GM23338 (cell line): Measurements from ENCODE around the gene TMEM147. TPM values are rescaled to one million over a fixed set of nuclear protein-coding genes. Genes with fewer than 3 reads are reported as not detected.

ENCODE experiments used
- ATAC-seq: fragments of 200-7000 bp; cut with Tn5 transposase; 3 replicates; pipeline ENCODE4 v1.9.1; 2020
- DNase-seq: peaks from one replicate; pipeline ENCODE4 v3.0.0-alpha.2; 2015; ENCODE audit warnings: low spot score
- H2AFZ ChIP-seq: fragments of 200-600 bp; sonication (generic); 2 replicates; pipeline ENCODE4 v1.8.0; 2016; ENCODE audit warnings: antibody characterized with exemption, mild to moderate bottlenecking, moderate library complexity
- H3F3A ChIP-seq: fragments of 200-600 bp; sonication (generic); replicated peaks from 2 replicates; pipeline ENCODE4 v1.8.0; 2017; ENCODE audit warnings: antibody characterized with exemption, mixed run types, low read depth
- H3K27ac ChIP-seq: fragments of 200-600 bp; sonication (generic); 2 replicates; pipeline ENCODE4 v1.6.1; 2016; ENCODE audit warnings: low read depth
- H3K27me3 ChIP-seq: fragments of 200-600 bp; sonication (generic); 2 replicates; pipeline ENCODE4 v1.8.0; 2016; ENCODE audit warnings: mild to moderate bottlenecking, mixed run types, moderate library complexity; ENCODE audit not compliant: insufficient read depth
- H3K36me3 ChIP-seq: fragments of 200-600 bp; sonication (generic); 2 replicates; pipeline ENCODE4 v1.8.0; 2016; ENCODE audit warnings: mild to moderate bottlenecking; ENCODE audit not compliant: insufficient read depth
- H3K4me1 ChIP-seq: fragments of 200-600 bp; sonication (generic); 2 replicates; pipeline ENCODE4 v1.8.0; 2016; ENCODE audit warnings: mild to moderate bottlenecking, moderate library complexity; ENCODE audit not compliant: insufficient read depth
- H3K4me2 ChIP-seq: fragments of 200-600 bp; sonication (generic); 2 replicates; pipeline ENCODE4 v1.7.1; 2017; ENCODE audit warnings: mixed run types
- H3K4me3 ChIP-seq: fragments of 200-600 bp; sonication (generic); 2 replicates; pipeline ENCODE4 v1.6.1; 2016; ENCODE audit warnings: mixed run types
- H3K79me2 ChIP-seq: fragments of 200-600 bp; sonication (generic); replicated peaks from 2 replicates; pipeline ENCODE4 v1.8.0; 2017; ENCODE audit warnings: mild to moderate bottlenecking; ENCODE audit not compliant: insufficient read depth
- H3K9me2 ChIP-seq: fragments of 200-600 bp; sonication (generic); 2 replicates; pipeline ENCODE4 v1.8.0; 2017; ENCODE audit not compliant: insufficient read depth
- H4K20me1 ChIP-seq: fragments of 200-600 bp; sonication (generic); replicated peaks from 2 replicates; pipeline ENCODE4 v1.8.0; 2017; ENCODE audit warnings: mild to moderate bottlenecking; ENCODE audit not compliant: insufficient read depth
- H3K27ac Mint-ChIP-seq: 2 replicates; pipeline ENCODE4 v1.8.0; 2020; ENCODE audit warnings: inconsistent platforms, mild to moderate bottlenecking, moderate library complexity, mixed read lengths
- H3K27me3 Mint-ChIP-seq: 3 replicates; pipeline ENCODE4 v1.8.0; 2022; ENCODE audit warnings: low read depth, mild to moderate bottlenecking, moderate library complexity, mixed read lengths, inconsistent platforms; ENCODE audit not compliant: insufficient read depth, poor library complexity
- H3K36me3 Mint-ChIP-seq: 3 replicates; pipeline ENCODE4 v1.8.0; 2021; ENCODE audit warnings: low read depth, mild to moderate bottlenecking, inconsistent platforms, moderate library complexity, mixed read lengths
- H3K4me1 Mint-ChIP-seq: 3 replicates; pipeline ENCODE4 v1.8.0; 2020; ENCODE audit warnings: mild to moderate bottlenecking, inconsistent platforms, mixed read lengths
- H3K4me3 Mint-ChIP-seq: 3 replicates; pipeline ENCODE4 v1.8.0; 2021; ENCODE audit warnings: moderate library complexity, mild to moderate bottlenecking, inconsistent platforms, mixed read lengths
- H3K9me3 Mint-ChIP-seq: 3 replicates; pipeline ENCODE4 v1.8.0; 2020; ENCODE audit warnings: moderate library complexity, mild to moderate bottlenecking, inconsistent platforms, mixed read lengths
- CREB1 ChIP-seq: fragments of 250-450 bp; sonication (Bioruptor Pico); IDR thresholded peaks from 2 replicates; pipeline ENCODE4 v1.5.0; 2020; ENCODE audit warnings: low read depth, mild to moderate bottlenecking, moderate library complexity
- EZH2 ChIP-seq: fragments of 200-600 bp; sonication (generic); IDR thresholded peaks from one replicate; pipeline ENCODE4 v1.8.0; 2017; ENCODE audit warnings: antibody characterized with exemption, mild to moderate bottlenecking, low read depth; ENCODE audit not compliant: unreplicated experiment
- EZH2phosphoT487 ChIP-seq: fragments of 200-600 bp; sonication (generic); IDR thresholded peaks from one replicate; pipeline ENCODE4 v1.8.1; 2018; ENCODE audit warnings: antibody characterized with exemption; ENCODE audit not compliant: unreplicated experiment
- JUNB ChIP-seq: IDR thresholded peaks from one replicate; pipeline ENCODE4 v1.6.1; 2016; ENCODE audit warnings: antibody characterized with exemption; ENCODE audit not compliant: unreplicated experiment
- POLR2AphosphoS5 ChIP-seq: IDR thresholded peaks from 2 replicates; pipeline ENCODE4 v1.6.1; 2016; ENCODE audit warnings: antibody characterized with exemption, low read depth
- STAT1 ChIP-seq: IDR thresholded peaks from one replicate; pipeline ENCODE4 v1.6.1; 2016; ENCODE audit warnings: antibody characterized with exemption; ENCODE audit not compliant: unreplicated experiment
- ZNF114 ChIP-seq: fragments of 250-450 bp; sonication (Bioruptor Pico); IDR thresholded peaks from 2 replicates; pipeline ENCODE4 v1.5.0; 2020; ENCODE audit warnings: mild to moderate bottlenecking, moderate library complexity
- ZNF331 ChIP-seq: fragments of 250-450 bp; sonication (Bioruptor Pico); IDR thresholded peaks from 2 replicates; pipeline ENCODE4 v1.5.0; 2020; ENCODE audit warnings: low read depth, mild to moderate bottlenecking, moderate library complexity
- polyA plus RNA-seq: library from polyadenylated mRNA; unstranded; fragments of >200 nt; fragmentation: Nextera tagmentation; extraction: Ambion mirVana; gene quantifications from 2 replicates; pipeline ENCODE4 v1.2.1, GENCODE V29; 2016
- total RNA-seq: library from RNA; depleted of rRNA; stranded (reverse); fragments of >200 nt; shearing (Covaris generic); gene quantifications from 2 replicates; pipeline ENCODE4 v1.2.3, GENCODE V29; 2014
- TF ChIP-seq, protein P1 (sequence below): IDR thresholded peaks from 2 replicates; pipeline ENCODE4 v1.6.1; 2016; ENCODE audit warnings: antibody characterized with exemption
- TF ChIP-seq, protein P2 (sequence below): IDR thresholded peaks from one replicate; pipeline ENCODE4 v1.6.1; 2018; ENCODE audit warnings: antibody characterized with exemption; ENCODE audit not compliant: unreplicated experiment
- TF ChIP-seq, protein P3 (sequence below): fragments of 250-450 bp; sonication (Bioruptor Pico); IDR thresholded peaks from 2 replicates; pipeline ENCODE4 v1.5.0; 2020; ENCODE audit warnings: mild to moderate bottlenecking, moderate library complexity

Gene TMEM147
- total and polyA plus RNA-seq, 2 experiments from 2014 or later: 164 to 272 TPM

DNA sequence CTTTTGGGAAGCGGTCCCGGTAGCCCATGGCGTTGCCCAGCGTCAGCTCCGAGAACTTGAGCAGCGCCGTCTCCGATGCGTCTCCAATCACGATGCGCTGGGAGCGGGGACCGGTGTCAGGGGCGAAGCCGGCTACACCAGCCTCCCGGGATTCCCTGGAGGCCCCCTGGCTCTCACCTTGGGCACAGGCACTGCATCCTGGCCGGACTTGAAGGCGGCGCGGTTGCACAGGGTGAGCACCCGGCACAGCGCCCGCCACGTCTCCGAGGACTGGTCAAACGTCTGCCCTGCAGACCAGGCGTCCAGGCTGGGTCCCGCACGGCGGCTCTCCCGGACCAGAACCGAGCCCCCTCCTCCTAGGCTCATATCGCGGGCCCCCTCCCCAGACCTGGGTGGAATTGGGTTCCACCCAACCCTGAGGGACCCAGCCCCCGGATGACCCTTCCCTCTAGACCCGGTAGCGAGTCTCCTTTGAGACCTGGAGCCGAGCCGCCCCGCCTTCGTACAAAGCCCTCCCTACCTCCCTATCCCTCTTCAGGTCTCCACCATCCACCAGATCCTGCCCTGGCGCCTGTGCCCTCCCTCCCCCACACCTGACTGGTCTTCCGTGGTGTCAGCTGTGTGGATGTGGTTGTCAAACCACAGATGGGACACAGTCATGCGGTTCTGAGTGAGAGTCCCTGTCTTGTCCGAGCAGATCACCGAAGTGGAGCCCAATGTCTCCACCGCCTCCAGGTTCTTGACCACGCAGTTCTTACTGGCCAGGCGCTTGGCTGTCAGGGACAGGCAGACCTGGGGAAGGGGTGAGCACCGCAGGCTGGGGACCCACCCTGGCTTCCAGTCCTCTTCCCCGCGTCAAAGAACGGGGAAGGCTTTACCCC lies 13.2 kb downstream of the TMEM147 start (continued):
- TF ChIP-seq, protein P1, sequence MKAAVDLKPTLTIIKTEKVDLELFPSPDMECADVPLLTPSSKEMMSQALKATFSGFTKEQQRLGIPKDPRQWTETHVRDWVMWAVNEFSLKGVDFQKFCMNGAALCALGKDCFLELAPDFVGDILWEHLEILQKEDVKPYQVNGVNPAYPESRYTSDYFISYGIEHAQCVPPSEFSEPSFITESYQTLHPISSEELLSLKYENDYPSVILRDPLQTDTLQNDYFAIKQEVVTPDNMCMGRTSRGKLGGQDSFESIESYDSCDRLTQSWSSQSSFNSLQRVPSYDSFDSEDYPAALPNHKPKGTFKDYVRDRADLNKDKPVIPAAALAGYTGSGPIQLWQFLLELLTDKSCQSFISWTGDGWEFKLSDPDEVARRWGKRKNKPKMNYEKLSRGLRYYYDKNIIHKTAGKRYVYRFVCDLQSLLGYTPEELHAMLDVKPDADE: no peak
- TF ChIP-seq EZH2phosphoT487 (no peak), ZNF114 (CRISPR knock-in tag) (no peak), STAT1 (no peak), CREB1 (CRISPR knock-in tag) (no peak), ZNF331 (no peak), POLR2AphosphoS5 (no peak)

DNA sequence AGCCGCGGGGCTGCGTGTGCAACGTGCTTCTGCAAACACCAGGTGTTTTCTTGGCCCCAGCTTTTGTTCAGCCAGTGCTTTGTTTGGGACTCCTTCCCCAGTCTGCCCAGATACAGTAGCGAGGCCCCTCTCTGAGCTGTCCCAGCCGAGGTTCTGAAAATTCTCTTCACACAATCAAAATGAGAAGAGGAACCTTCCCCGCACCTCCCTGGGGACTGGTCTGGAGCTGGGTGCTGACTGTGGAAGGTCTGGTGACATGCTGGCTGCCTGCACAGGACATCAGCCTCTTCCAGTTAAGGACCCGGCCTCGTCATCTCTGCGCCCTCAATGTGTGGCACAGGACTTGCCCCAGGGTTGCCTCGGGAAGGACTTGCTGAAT lies 13.8 kb downstream of the TMEM147 start:
- Mint-ChIP-seq H3K27ac (no peak overlapping the region), H3K4me1 (peaks cover 12% of the 10 kb centered on the region), H3K27me3 (peaks cover 26% of the 10 kb centered on the region), H3K36me3 (no peaks in the 10 kb centered on the region; the same call in 2 of the 3 replicates), H3K9me3 (no peaks in the 10 kb centered on the region; the same call in 1 of the 3 replicates), H3K4me3 (peak overlapping the region; percentile 85; the same call in 2 of the 3 replicates)
- no peak overlapping the region for H3K27ac ChIP-seq
- no peak overlapping the region for H2AFZ ChIP-seq
- no peaks in the 10 kb centered on the region for H3K9me2 ChIP-seq
- ATAC-seq: no peak
- no peak overlapping the region for H3K4me3 ChIP-seq
- no peaks in the 10 kb centered on the region for H3K36me3 ChIP-seq
- H3K4me1 ChIP-seq: peaks cover 8% of the 10 kb centered on the region; the same call in 1 of the 2 replicates
- H3K27me3 ChIP-seq: peaks cover 10% of the 10 kb centered on the region
- H3F3A ChIP-seq: peaks cover 11% of the 10 kb centered on the region; the same call in 1 of the 2 replicates
- no peaks in the 10 kb centered on the region for H3K79me2 ChIP-seq
- peak; percentile 26 for DNase-seq
- H4K20me1 ChIP-seq: no peaks in the 10 kb centered on the region
- H3K4me2 ChIP-seq: no peak overlapping the region
- TF ChIP-seq POLR2AphosphoS5 (no peak), EZH2 (no peak), JUNB (no peak), CREB1 (CRISPR knock-in tag) (no peak), ZNF331 (no peak)
- TF ChIP-seq, protein P1: no peak
- TF ChIP-seq, protein P2, sequence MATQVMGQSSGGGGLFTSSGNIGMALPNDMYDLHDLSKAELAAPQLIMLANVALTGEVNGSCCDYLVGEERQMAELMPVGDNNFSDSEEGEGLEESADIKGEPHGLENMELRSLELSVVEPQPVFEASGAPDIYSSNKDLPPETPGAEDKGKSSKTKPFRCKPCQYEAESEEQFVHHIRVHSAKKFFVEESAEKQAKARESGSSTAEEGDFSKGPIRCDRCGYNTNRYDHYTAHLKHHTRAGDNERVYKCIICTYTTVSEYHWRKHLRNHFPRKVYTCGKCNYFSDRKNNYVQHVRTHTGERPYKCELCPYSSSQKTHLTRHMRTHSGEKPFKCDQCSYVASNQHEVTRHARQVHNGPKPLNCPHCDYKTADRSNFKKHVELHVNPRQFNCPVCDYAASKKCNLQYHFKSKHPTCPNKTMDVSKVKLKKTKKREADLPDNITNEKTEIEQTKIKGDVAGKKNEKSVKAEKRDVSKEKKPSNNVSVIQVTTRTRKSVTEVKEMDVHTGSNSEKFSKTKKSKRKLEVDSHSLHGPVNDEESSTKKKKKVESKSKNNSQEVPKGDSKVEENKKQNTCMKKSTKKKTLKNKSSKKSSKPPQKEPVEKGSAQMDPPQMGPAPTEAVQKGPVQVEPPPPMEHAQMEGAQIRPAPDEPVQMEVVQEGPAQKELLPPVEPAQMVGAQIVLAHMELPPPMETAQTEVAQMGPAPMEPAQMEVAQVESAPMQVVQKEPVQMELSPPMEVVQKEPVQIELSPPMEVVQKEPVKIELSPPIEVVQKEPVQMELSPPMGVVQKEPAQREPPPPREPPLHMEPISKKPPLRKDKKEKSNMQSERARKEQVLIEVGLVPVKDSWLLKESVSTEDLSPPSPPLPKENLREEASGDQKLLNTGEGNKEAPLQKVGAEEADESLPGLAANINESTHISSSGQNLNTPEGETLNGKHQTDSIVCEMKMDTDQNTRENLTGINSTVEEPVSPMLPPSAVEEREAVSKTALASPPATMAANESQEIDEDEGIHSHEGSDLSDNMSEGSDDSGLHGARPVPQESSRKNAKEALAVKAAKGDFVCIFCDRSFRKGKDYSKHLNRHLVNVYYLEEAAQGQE: no peak
- TF ChIP-seq, protein P3, sequence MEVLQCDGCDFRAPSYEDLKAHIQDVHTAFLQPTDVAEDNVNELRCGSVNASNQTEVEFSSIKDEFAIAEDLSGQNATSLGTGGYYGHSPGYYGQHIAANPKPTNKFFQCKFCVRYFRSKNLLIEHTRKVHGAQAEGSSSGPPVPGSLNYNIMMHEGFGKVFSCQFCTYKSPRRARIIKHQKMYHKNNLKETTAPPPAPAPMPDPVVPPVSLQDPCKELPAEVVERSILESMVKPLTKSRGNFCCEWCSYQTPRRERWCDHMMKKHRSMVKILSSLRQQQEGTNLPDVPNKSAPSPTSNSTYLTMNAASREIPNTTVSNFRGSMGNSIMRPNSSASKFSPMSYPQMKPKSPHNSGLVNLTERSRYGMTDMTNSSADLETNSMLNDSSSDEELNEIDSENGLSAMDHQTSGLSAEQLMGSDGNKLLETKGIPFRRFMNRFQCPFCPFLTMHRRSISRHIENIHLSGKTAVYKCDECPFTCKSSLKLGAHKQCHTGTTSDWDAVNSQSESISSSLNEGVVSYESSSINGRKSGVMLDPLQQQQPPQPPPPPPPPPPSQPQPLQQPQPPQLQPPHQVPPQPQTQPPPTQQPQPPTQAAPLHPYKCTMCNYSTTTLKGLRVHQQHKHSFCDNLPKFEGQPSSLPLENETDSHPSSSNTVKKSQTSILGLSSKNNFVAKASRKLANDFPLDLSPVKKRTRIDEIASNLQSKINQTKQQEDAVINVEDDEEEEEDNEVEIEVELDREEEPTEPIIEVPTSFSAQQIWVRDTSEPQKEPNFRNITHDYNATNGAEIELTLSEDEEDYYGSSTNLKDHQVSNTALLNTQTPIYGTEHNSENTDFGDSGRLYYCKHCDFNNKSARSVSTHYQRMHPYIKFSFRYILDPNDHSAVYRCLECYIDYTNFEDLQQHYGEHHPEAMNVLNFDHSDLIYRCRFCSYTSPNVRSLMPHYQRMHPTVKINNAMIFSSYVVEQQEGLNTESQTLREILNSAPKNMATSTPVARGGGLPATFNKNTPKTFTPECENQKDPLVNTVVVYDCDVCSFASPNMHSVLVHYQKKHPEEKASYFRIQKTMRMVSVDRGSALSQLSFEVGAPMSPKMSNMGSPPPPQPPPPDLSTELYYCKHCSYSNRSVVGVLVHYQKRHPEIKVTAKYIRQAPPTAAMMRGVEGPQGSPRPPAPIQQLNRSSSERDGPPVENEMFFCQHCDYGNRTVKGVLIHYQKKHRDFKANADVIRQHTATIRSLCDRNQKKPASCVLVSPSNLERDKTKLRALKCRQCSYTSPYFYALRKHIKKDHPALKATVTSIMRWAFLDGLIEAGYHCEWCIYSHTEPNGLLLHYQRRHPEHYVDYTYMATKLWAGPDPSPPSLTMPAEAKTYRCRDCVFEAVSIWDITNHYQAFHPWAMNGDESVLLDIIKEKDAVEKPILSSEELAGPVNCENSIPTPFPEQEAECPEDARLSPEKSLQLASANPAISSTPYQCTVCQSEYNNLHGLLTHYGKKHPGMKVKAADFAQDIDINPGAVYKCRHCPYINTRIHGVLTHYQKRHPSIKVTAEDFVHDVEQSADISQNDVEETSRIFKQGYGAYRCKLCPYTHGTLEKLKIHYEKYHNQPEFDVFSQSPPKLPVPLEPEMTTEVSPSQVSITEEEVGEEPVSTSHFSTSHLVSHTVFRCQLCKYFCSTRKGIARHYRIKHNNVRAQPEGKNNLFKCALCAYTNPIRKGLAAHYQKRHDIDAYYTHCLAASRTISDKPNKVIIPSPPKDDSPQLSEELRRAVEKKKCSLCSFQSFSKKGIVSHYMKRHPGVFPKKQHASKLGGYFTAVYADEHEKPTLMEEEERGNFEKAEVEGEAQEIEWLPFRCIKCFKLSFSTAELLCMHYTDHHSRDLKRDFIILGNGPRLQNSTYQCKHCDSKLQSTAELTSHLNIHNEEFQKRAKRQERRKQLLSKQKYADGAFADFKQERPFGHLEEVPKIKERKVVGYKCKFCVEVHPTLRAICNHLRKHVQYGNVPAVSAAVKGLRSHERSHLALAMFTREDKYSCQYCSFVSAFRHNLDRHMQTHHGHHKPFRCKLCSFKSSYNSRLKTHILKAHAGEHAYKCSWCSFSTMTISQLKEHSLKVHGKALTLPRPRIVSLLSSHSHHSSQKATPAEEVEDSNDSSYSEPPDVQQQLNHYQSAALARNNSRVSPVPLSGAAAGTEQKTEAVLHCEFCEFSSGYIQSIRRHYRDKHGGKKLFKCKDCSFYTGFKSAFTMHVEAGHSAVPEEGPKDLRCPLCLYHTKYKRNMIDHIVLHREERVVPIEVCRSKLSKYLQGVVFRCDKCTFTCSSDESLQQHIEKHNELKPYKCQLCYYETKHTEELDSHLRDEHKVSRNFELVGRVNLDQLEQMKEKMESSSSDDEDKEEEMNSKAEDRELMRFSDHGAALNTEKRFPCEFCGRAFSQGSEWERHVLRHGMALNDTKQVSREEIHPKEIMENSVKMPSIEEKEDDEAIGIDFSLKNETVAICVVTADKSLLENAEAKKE: no peak
